Peyer's patch (tissue), 4 donors: ENCODE results near the gene SOX6. TPM values are rescaled to one million over a fixed set of nuclear protein-coding genes. Genes with fewer than 3 reads are reported as not detected.

Source experiments
- DNase-seq, 3 donors: peaks; one replicate each; pipeline ENCODE4 v3.0.0-alpha.2; 2017 to 2019
- H3K27ac ChIP-seq, 4 donors: fragments of 200-600 bp; sonication (generic); one replicate each; pipeline ENCODE4 v1.5.1; 2016 to 2019
- H3K27me3 ChIP-seq, 2 donors: fragments of 200-600 bp; sonication (generic); one replicate each; pipeline ENCODE4 v1.5.1; 2019
- H3K36me3 ChIP-seq, 3 donors: fragments of 200-600 bp; sonication (generic); one replicate each; pipeline ENCODE4 v1.5.1; 2016 to 2019
- H3K4me1 ChIP-seq, 4 donors: fragments of 200-600 bp; sonication (generic); one replicate each; pipeline ENCODE4 v1.5.1; 2016 to 2019
- H3K4me3 ChIP-seq, 4 donors: fragments of 200-600 bp; sonication (generic); 1 replicate in 3 of 4; 2 replicates in 1 of 4; pipeline ENCODE4 v1.5.1; 2016 to 2019; ENCODE audit warnings: mild to moderate bottlenecking in 1 of 4
- H3K9me3 ChIP-seq, 4 donors: fragments of 200-600 bp; sonication (generic); one replicate each; pipeline ENCODE4 v1.5.1; 2016 to 2019; ENCODE audit warnings: mild to moderate bottlenecking in 1 of 4
- CTCF ChIP-seq, 6 experiments: fragments of 450-650 bp in 4 of 6; fragments of 200-600 bp in 2 of 6; sonication (generic) in 1 of 6; IDR thresholded peaks; one replicate each; pipeline ENCODE4 v1.5.1; 2017 to 2019; ENCODE audit warnings: antibody characterized with exemption in 6 of 6, mild to moderate bottlenecking in 3 of 6, moderate library complexity in 1 of 6
- POLR2A ChIP-seq, 2 donors: fragments of 450-650 bp; IDR thresholded peaks; one replicate each; pipeline ENCODE4 v1.5.1; 2017; ENCODE audit warnings: antibody characterized with exemption in 2 of 2, mild to moderate bottlenecking in 2 of 2, moderate library complexity in 2 of 2
- total RNA-seq, 4 donors: library from RNA; depleted of rRNA; stranded (reverse); fragments of >200 nt; gene quantifications; one replicate each; pipeline ENCODE4 v1.1.0, GENCODE V29; 2016

SOX6 gene
- total RNA-seq, 4 donors from 2014 or later: 144 to 205 (median 161) TPM

GRCh38 chr11:16317712-16318111 is 38.6 kb downstream of the SOX6 start:
- DNase-seq: no peak
- no peaks in the 10 kb centered on the region for H3K27me3 ChIP-seq

GRCh38 chr11:16313846-16314245 is 42.5 kb downstream of the SOX6 start:
- no peaks in the 10 kb centered on the region for H3K27me3 ChIP-seq
- no peak for DNase-seq
- TF ChIP-seq CTCF (IDR thresholded peaks at IDR 0.05) (no peak), POLR2A (IDR thresholded peaks at IDR 0.05) (no peak)
- no peak overlapping the region for H3K27ac ChIP-seq
- H3K4me1 ChIP-seq: no peaks in the 10 kb centered on the region
- no peaks in the 10 kb centered on the region for H3K36me3 ChIP-seq
- no peak overlapping the region for H3K4me3 ChIP-seq
- no peaks in the 10 kb centered on the region for H3K9me3 ChIP-seq

More at GRCh38 chr11:16317712-16318111, 38.6 kb downstream of the SOX6 start:
- Histone ChIP-seq H3K36me3 (no peaks in the 10 kb centered on the region), H3K27ac (no peak overlapping the region), H3K9me3 (no peaks in the 10 kb centered on the region), H3K4me1 (no peaks in the 10 kb centered on the region), H3K4me3 (no peak overlapping the region)
- no peak for TF ChIP-seq CTCF (IDR thresholded peaks at IDR 0.05)
- no peak for TF ChIP-seq POLR2A (IDR thresholded peaks at IDR 0.05)

- TF ChIP-seq POLR2A (IDR thresholded peaks at IDR 0.05) (no peak), CTCF (IDR thresholded peaks at IDR 0.05) (no peak)
- no peaks in the 10 kb centered on the region for H3K27me3 ChIP-seq
- no peaks in the 10 kb centered on the region for H3K9me3 ChIP-seq
- H3K36me3 ChIP-seq: no peaks in the 10 kb centered on the region
- H3K4me3 ChIP-seq: no peak overlapping the region
- H3K27ac ChIP-seq: no peak overlapping the region
- no peaks in the 10 kb centered on the region for H3K4me1 ChIP-seq
- no peak for DNase-seq
Measured at GRCh38 chr11:16312233-16312765, 44.0 kb downstream of the SOX6 start.

GRCh38 chr11:16311831-16312230 is 44.5 kb downstream of the SOX6 start:
- DNase-seq: no peak
- Histone ChIP-seq H3K9me3 (no peaks in the 10 kb centered on the region), H3K27ac (no peak overlapping the region), H3K4me1 (no peaks in the 10 kb centered on the region), H3K27me3 (no peaks in the 10 kb centered on the region), H3K36me3 (no peaks in the 10 kb centered on the region), H3K4me3 (no peak overlapping the region)
- no peak for TF ChIP-seq POLR2A (IDR thresholded peaks at IDR 0.05)
- TF ChIP-seq CTCF (IDR thresholded peaks at IDR 0.05): no peak

GRCh38 chr11:16310943-16311342 is 45.4 kb downstream of the SOX6 start:
- Histone ChIP-seq H3K4me3 (no peak overlapping the region), H3K9me3 (no peaks in the 10 kb centered on the region), H3K4me1 (no peaks in the 10 kb centered on the region), H3K27me3 (no peaks in the 10 kb centered on the region), H3K36me3 (no peaks in the 10 kb centered on the region), H3K27ac (no peak overlapping the region)
- no peak for DNase-seq
- TF ChIP-seq POLR2A (IDR thresholded peaks at IDR 0.05) (no peak), CTCF (IDR thresholded peaks at IDR 0.05) (no peak)

- DNase-seq: no peak
- Histone ChIP-seq H3K36me3 (no peaks in the 10 kb centered on the region), H3K27ac (no peak overlapping the region), H3K4me3 (no peak overlapping the region), H3K4me1 (no peaks in the 10 kb centered on the region), H3K27me3 (no peaks in the 10 kb centered on the region), H3K9me3 (no peaks in the 10 kb centered on the region)
- TF ChIP-seq CTCF (IDR thresholded peaks at IDR 0.05): no peak
- no peak for TF ChIP-seq POLR2A (IDR thresholded peaks at IDR 0.05)
Measured at GRCh38 chr11:16309226-16309625, 47.1 kb downstream of the SOX6 start.
